Progenitor cell of endocrine pancreas (in vitro differentiated cells): Measurements from ENCODE around the gene GAN. TPM values are rescaled to one million over a fixed set of nuclear protein-coding genes. Genes with fewer than 3 reads are reported as not detected.

Experiments used
- DNase-seq: peaks from one replicate; pipeline ENCODE4 v3.0.0; 2021; ENCODE audit warnings: low spot score; ENCODE audit not compliant: unreplicated experiment
- H3K27ac Mint-ChIP-seq: 2 replicates; pipeline ENCODE4 v1.8.0; 2021; ENCODE audit warnings: mild to moderate bottlenecking, moderate library complexity, mixed read lengths
- H3K27me3 Mint-ChIP-seq: 2 replicates; pipeline ENCODE4 v1.8.0; 2021; ENCODE audit warnings: mixed read lengths
- H3K36me3 Mint-ChIP-seq: 2 replicates; pipeline ENCODE4 v1.8.0; 2022; ENCODE audit warnings: mixed read lengths; ENCODE audit not compliant: insufficient read depth
- H3K4me1 Mint-ChIP-seq: 2 replicates; pipeline ENCODE4 v1.8.0; 2021; ENCODE audit warnings: low read depth, mixed read lengths
- H3K4me3 Mint-ChIP-seq: 2 replicates; pipeline ENCODE4 v1.8.0; 2021; ENCODE audit warnings: low read depth, mild to moderate bottlenecking, moderate library complexity, mixed read lengths
- H3K9me3 Mint-ChIP-seq: 2 replicates; pipeline ENCODE4 v1.8.0; 2021; ENCODE audit warnings: low read depth, mixed read lengths
- total RNA-seq: library from RNA; stranded (reverse); gene quantifications from 2 replicates; pipeline ENCODE4 v1.2.1, GENCODE V29; 2021
- TF ChIP-seq, protein P1 (sequence below): fragments of 200-600 bp; sonication (generic); IDR thresholded peaks from one replicate; pipeline ENCODE4 v1.5.0; 2021; ENCODE audit warnings: antibody characterized with exemption, mild to moderate bottlenecking; ENCODE audit not compliant: unreplicated experiment

GAN gene
- total RNA-seq, 1 donor from 2014 or later, result 14.0 TPM

DNA sequence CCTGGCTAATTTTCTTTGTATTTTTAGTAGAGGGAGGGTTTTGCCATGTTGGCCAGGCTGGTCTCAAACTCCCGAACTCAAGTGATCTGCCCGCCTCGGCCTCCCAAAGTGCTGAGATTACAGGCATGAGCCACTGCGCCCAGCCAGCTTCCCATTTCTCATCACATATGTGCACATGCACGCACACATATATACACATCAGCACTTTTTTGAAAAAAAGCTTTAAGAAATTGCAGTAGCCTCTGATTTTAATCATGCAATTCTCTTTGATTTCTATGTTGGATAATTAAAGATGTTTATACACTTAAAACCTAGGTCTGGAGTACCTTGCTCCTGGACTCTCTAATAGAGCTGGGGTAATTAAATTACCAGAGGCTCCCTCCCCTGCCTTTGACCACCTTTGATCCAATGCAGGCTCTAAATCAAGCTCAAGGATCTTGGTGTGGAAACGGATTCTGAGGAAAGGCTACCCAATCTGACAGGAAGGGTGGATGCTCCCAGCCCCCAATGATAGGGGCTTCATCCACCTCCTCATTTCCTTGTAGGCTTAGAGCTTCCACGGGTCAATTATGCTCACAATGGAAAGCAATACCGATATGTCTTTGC, 29.7 kb upstream of the GAN start:
- H3K4me1 Mint-ChIP-seq, result no peaks in the 10 kb centered on the region
- no peak for DNase-seq
- TF ChIP-seq, protein P1, sequence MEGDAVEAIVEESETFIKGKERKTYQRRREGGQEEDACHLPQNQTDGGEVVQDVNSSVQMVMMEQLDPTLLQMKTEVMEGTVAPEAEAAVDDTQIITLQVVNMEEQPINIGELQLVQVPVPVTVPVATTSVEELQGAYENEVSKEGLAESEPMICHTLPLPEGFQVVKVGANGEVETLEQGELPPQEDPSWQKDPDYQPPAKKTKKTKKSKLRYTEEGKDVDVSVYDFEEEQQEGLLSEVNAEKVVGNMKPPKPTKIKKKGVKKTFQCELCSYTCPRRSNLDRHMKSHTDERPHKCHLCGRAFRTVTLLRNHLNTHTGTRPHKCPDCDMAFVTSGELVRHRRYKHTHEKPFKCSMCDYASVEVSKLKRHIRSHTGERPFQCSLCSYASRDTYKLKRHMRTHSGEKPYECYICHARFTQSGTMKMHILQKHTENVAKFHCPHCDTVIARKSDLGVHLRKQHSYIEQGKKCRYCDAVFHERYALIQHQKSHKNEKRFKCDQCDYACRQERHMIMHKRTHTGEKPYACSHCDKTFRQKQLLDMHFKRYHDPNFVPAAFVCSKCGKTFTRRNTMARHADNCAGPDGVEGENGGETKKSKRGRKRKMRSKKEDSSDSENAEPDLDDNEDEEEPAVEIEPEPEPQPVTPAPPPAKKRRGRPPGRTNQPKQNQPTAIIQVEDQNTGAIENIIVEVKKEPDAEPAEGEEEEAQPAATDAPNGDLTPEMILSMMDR, result no peak

DNA sequence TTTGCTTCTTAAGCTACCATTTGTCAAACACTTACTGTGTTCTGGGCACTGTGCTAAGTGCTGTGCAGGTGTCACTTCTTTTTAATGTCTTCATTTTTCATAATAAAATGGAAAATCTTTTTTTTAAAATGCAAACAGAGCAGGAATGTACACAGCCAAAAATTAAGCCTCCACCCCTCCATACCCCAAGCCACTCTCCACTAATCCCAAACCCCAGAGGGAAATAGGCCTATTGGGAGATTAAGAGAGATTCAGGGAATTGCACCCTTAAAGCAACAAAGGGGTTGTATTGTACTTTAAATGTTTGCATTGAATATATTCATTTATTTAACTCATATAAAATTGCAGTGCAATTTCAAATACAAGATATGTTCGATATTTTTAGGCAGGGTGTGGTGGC, 28.6 kb upstream of the GAN start:
- Mint-ChIP-seq H3K27me3 (no peaks in the 10 kb centered on the region), H3K27ac (no peak overlapping the region), H3K9me3 (no peaks in the 10 kb centered on the region), H3K36me3 (no peaks in the 10 kb centered on the region), H3K4me3 (no peak overlapping the region), H3K4me1 (no peaks in the 10 kb centered on the region)
- DNase-seq, result no peak
- TF ChIP-seq, protein P1, result no peak

More for the DNA sequence above, 29.7 kb upstream of the GAN start:
- Mint-ChIP-seq H3K27me3 (no peaks in the 10 kb centered on the region), H3K9me3 (no peaks in the 10 kb centered on the region), H3K36me3 (no peaks in the 10 kb centered on the region), H3K4me3 (no peak overlapping the region), H3K27ac (no peak overlapping the region)

DNA sequence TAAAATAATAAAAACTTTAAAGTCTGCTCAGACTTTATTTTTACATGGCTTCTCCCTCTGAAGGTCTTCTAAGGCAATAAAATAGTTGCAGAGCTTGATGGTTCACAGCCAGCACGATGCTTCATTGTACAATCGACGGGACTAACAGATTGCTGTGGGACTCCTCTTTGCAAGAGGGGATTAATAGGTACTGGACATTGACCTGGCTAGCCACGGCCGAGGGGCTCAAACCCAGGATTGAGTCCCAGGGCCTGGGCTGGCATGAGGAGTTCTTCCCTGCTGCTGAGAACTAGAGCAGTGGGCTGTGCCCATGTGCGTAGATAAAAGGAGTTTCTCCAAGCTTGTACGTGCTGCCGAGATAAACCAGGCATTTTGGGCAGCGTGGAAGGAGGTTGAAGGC, 23.6 kb upstream of the GAN start:
- no peak overlapping the region for H3K27ac Mint-ChIP-seq

DNA sequence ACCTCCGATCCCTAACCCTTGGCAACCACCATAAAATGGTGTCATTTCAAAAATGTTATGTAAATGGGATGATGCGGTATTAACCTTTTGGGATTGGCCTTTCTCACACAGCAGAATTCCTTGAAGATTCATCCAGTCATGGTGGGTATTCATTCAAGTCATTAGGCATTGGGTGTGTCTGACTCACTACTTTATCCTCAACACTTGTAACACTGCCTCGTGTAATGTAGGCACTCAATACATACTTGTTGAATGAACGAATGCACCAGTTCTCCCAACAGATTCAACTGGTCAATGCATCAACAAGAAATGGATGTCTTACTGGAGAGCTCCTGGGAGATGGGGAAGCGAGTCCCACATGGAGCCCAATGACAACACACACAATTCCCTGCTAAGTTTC, 21.8 kb upstream of the GAN start:
- no peaks in the 10 kb centered on the region for H3K27me3 Mint-ChIP-seq
- TF ChIP-seq, protein P1, result no peak
- H3K36me3 Mint-ChIP-seq, result no peaks in the 10 kb centered on the region
- H3K4me3 Mint-ChIP-seq, result no peak overlapping the region
- no peaks in the 10 kb centered on the region for H3K9me3 Mint-ChIP-seq
- DNase-seq, result no peak
- no peak overlapping the region for H3K27ac Mint-ChIP-seq
- no peaks in the 10 kb centered on the region for H3K4me1 Mint-ChIP-seq

More for the DNA sequence above, 23.6 kb upstream of the GAN start:
- H3K4me3 Mint-ChIP-seq, result no peak overlapping the region
- no peaks in the 10 kb centered on the region for H3K36me3 Mint-ChIP-seq
- DNase-seq, result no peak
- H3K9me3 Mint-ChIP-seq, result no peaks in the 10 kb centered on the region
- TF ChIP-seq, protein P1, result no peak
- H3K27me3 Mint-ChIP-seq, result no peaks in the 10 kb centered on the region
- no peaks in the 10 kb centered on the region for H3K4me1 Mint-ChIP-seq

DNA sequence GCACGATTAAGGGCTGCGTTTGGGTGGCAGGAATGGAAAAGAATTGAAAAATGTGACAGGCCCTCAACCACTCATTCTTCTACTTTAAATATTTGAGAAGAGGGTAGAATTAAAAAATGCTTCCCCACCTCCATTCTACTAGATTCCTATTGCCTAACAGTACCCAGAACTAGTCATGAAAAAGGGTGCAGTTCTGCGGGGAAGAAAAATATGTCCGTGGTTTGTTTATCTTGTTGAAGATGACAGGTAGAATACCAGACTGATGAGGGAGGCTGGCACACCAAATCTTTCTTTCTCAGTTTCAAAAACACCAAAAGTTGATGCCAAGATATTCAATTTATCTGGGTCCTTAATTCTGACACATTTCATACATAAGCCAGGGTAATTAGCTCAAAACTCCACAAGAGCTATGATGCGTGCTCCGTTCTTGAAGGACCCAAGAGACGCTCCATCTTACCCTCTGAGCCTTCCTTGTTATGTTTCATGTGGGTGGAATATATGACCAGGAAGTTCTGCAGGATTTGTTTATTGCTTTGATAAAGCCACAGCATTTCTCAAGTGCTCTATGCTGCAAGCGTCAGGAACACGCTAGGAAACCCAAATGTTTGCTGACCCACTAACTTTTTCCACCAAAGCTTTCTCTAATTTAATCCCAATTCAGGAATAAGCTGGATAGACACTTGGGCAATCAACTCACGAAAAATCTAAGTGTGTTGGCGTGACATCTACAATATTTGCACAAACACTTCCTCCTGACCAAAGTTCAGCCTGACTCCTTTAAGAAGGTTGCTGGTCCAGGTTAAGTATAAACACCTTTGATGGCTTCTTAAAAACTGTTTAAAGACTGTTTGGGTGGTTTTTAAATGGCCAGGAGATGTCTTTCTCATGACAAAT, 20.6 kb upstream of the GAN start:
- H3K36me3 Mint-ChIP-seq, result no peaks in the 10 kb centered on the region
- no peaks in the 10 kb centered on the region for H3K27me3 Mint-ChIP-seq
- H3K4me1 Mint-ChIP-seq, result no peaks in the 10 kb centered on the region
- H3K9me3 Mint-ChIP-seq, result no peaks in the 10 kb centered on the region
- TF ChIP-seq, protein P1, result no peak
- DNase-seq, result no peak
- no peak overlapping the region for H3K4me3 Mint-ChIP-seq
- H3K27ac Mint-ChIP-seq, result no peak overlapping the region
